Endothelial cell of umbilical vein (primary cell): Measurements from ENCODE around the gene RBMS3. TPM values are rescaled to one million over a fixed set of nuclear protein-coding genes. Genes with fewer than 3 reads are reported as not detected.

Experiments
- BruUV-seq: library from RNA; stranded (reverse); fragments of 400-500 nt; replicated peaks from 2 replicates; lab custom pipeline; 2021; lab: Mats Ljungman, UMichigan
- CTCF ChIA-PET: fragments of 300-600, 350-600 bp; sonication (Branson Sonifier 250); formaldehyde crosslinking; loops from one replicate; lab custom pipeline; 2021; ENCODE audit warnings: antibody characterized with exemption, inconsistent platforms; lab: Charles Lee
- POLR2A ChIA-PET: fragments of 300-600, 350-600 bp; sonication (Branson Sonifier 250); formaldehyde crosslinking; loops from one replicate; lab custom pipeline; 2021; ENCODE audit warnings: antibody characterized with exemption, inconsistent platforms; lab: Charles Lee
- DNase-seq: peaks from one replicate; pipeline ENCODE4 v3.0.0-alpha.2; 2011; ENCODE audit warnings: low read depth, low spot score
- FAIRE-seq: peaks from 2 replicates; lab custom pipeline; 2011; peaks lifted over from hg19 to GRCh38; lab: Jason Lieb, UNC
- H2AFZ ChIP-seq: 2 replicates; pipeline ENCODE4 v1.6.0; 2012; ENCODE audit warnings: low read depth, low read length, control low read depth, inconsistent platforms
- H3K27ac ChIP-seq: 2 replicates; pipeline ENCODE4 v1.5.1; 2011; ENCODE audit warnings: low read depth, mild to moderate bottlenecking, control low read depth, low read length, moderate library complexity; ENCODE audit not compliant: insufficient read depth
- H3K27me3 ChIP-seq, 2 experiments: 2 replicates each; pipeline versions ENCODE4 v1.6.0 to v1.6.1; 2011; ENCODE audit warnings: low read length in 2 of 2, mixed read lengths in 1 of 2; ENCODE audit not compliant: control insufficient read depth in 2 of 2, insufficient read depth in 2 of 2
- H3K36me3 ChIP-seq, 2 experiments: 2 replicates in 1 of 2; 3 replicates in 1 of 2; pipeline ENCODE4 v1.5.1; 2011; ENCODE audit warnings: low read length in 2 of 2, mild to moderate bottlenecking in 1 of 2, moderate library complexity in 1 of 2; ENCODE audit not compliant: control insufficient read depth in 2 of 2, insufficient read depth in 2 of 2; ENCODE audit errors: extremely low read depth in 1 of 2
- H3K4me1 ChIP-seq: 3 replicates; pipeline ENCODE4 v1.5.1; 2011; ENCODE audit warnings: mild to moderate bottlenecking, low read length; ENCODE audit not compliant: control insufficient read depth, insufficient read depth; ENCODE audit errors: extremely low read depth
- H3K4me2 ChIP-seq: 2 replicates; pipeline ENCODE4 v1.6.1; 2011; ENCODE audit warnings: low read length, control low read depth, mixed read lengths; ENCODE audit not compliant: insufficient read depth
- H3K4me3 ChIP-seq, 3 experiments: fragments of 200-600 bp in 1 of 3; sonication (generic), shearing (Covaris generic) in 1 of 3; replicated peaks in 1 of 3; 2 replicates each; pipeline ENCODE4 v1.5.1; 2011 to 2016; ENCODE audit warnings: control low read depth in 3 of 3, low read length in 3 of 3, mild to moderate bottlenecking in 2 of 3, inconsistent platforms in 1 of 3, low read depth in 1 of 3, moderate library complexity in 1 of 3; ENCODE audit not compliant: insufficient read depth in 1 of 3
- H3K79me2 ChIP-seq: 2 replicates; pipeline ENCODE4 v1.6.0; 2012; ENCODE audit warnings: low read length, inconsistent platforms; ENCODE audit not compliant: control insufficient read depth, insufficient read depth
- H3K9ac ChIP-seq: replicated peaks from 2 replicates; pipeline ENCODE3; 2011; ENCODE audit warnings: low read length, control low read depth; ENCODE audit not compliant: insufficient read depth; ENCODE audit errors: extremely low read depth
- H3K9me1 ChIP-seq: replicated peaks from 3 replicates; pipeline ENCODE4 v1.6.0; 2011; ENCODE audit warnings: mild to moderate bottlenecking, low read length; ENCODE audit not compliant: control insufficient read depth, insufficient read depth; ENCODE audit errors: extremely low read depth
- H3K9me3 ChIP-seq: replicated peaks from 2 replicates; pipeline ENCODE4 v1.5.1; 2012; ENCODE audit warnings: low read length, inconsistent platforms; ENCODE audit not compliant: control insufficient read depth, insufficient read depth
- H4K20me1 ChIP-seq: replicated peaks from 2 replicates; pipeline ENCODE3; 2011; ENCODE audit warnings: mild to moderate bottlenecking, low read length; ENCODE audit not compliant: control insufficient read depth, insufficient read depth; ENCODE audit errors: extremely low read depth
- EZH2 ChIP-seq: IDR thresholded peaks from 2 replicates; pipeline ENCODE4 v1.6.1; 2012; ENCODE audit warnings: borderline replicate concordance, low read depth, mild to moderate bottlenecking, moderate library complexity, low read length, inconsistent platforms; ENCODE audit not compliant: severe bottlenecking
- FOS ChIP-seq: IDR thresholded peaks from 2 replicates; pipeline ENCODE4 v1.6.1; 2011; ENCODE audit warnings: mild to moderate bottlenecking, low read length, moderate library complexity, borderline replicate concordance; ENCODE audit not compliant: insufficient read depth
- GATA2 ChIP-seq: IDR thresholded peaks from 2 replicates; pipeline ENCODE4 v1.7.0; 2011; ENCODE audit warnings: low read depth, mild to moderate bottlenecking, moderate library complexity, mixed read lengths, low read length; ENCODE audit not compliant: insufficient read length, insufficient read depth
- JUN ChIP-seq: IDR thresholded peaks from 2 replicates; pipeline ENCODE4 v1.6.1; 2011; ENCODE audit warnings: borderline replicate concordance, low read depth; ENCODE audit not compliant: insufficient read length, insufficient read depth
- MAX ChIP-seq: IDR thresholded peaks from 2 replicates; pipeline ENCODE4 v1.6.1; 2011; ENCODE audit not compliant: insufficient read depth, insufficient read length
- MYC ChIP-seq: IDR thresholded peaks from one replicate; pipeline ENCODE4 v1.6.1; 2011; ENCODE audit warnings: mild to moderate bottlenecking, low read depth, low read length
- dilution Hi-C: fragments of 300-500 bp; cut with MboI; formaldehyde crosslinking; loops from one replicate; pipeline ENCODE4 v1.15.0; 2019; ENCODE audit warnings: low sequenced_read_pairs; ENCODE audit not compliant: extremely low pct_ligation_motif_present
- intact Hi-C: fragments of 100-400 bp; cut with micrococcal nuclease; formaldehyde crosslinking; loops from one replicate; pipeline ENCODE4 v1.10.0; 2022
- polyA plus RNA-seq, 4 experiments: library from polyadenylated mRNA; depleted of rRNA in 3 of 4; stranded (reverse) in 3 of 4; unstranded in 1 of 4; fragments of >200 nt; gene quantifications; 2 replicates each; pipeline versions ENCODE4 v1.2.1 to v1.2.3, GENCODE V29; 2011 to 2012; ENCODE audit warnings: missing spikeins in 1 of 4
- total RNA-seq: library from RNA; stranded (reverse); gene quantifications from 2 replicates; pipeline ENCODE4 v1.2.3, GENCODE V29; 2021

The RBMS3 gene
- total and polyA plus RNA-seq, 2 donors (not counting 3 experiments of a cell fraction or from before 2014, with no cell fraction given), result 13.6 to 42.3 TPM

- H3K4me2 ChIP-seq, result no peak overlapping the region
- no peaks in the 10 kb centered on the region for H3K9me3 ChIP-seq
- no peak overlapping the region for H3K4me3 ChIP-seq
- no peaks in the 10 kb centered on the region for H3K9me1 ChIP-seq
- peaks cover 21% of the 10 kb centered on the region for H3K4me1 ChIP-seq
- H3K36me3 ChIP-seq, result no peaks in the 10 kb centered on the region
- H4K20me1 ChIP-seq, result no peaks in the 10 kb centered on the region
- no peaks in the 10 kb centered on the region for H3K79me2 ChIP-seq
- dilution Hi-C loops, result no loop called here
- H3K9ac ChIP-seq, result no peak overlapping the region
- intact Hi-C loops, result loop anchor here (1.0 to 10.0 kb wide), 7 partner anchors 322 to 991 kb away; partner anchors contain the start of gene RBMS3
- no peak overlapping the region for H3K27ac ChIP-seq
- no peak overlapping the region for H2AFZ ChIP-seq
- DNase-seq (peak; percentile 35), FAIRE-seq (no peak)
- BruUV-seq, result no TSS peak
- no peaks in the 10 kb centered on the region for H3K27me3 ChIP-seq
- POLR2A ChIA-PET, result interaction anchor here (0.6 to 1.5 kb wide), 2 partner anchors 69 to 74 kb away, joined by 5 to 7 read pairs; no protein-coding TSS in a partner anchor
- CTCF ChIA-PET, result interaction anchor here (0.7 to 4.1 kb wide), 19 partner anchors 34 to 1096 kb away, joined by 3 to 66 read pairs (median 4); partner anchors contain the start of gene RBMS3
- TF ChIP-seq JUN, result no peak
- no peak for TF ChIP-seq GATA2
- no peak for TF ChIP-seq MYC
- no peak for TF ChIP-seq MAX
- TF ChIP-seq FOS, result no peak
- TF ChIP-seq EZH2, result no peak
Observed at GRCh38 chr3:29764041-29764440, 483.2 kb downstream of the RBMS3 start.
